HCT116 (cell line): ENCODE results near the gene GNAT1. TPM values are rescaled to one million over a fixed set of nuclear protein-coding genes. Genes with fewer than 3 reads are reported as not detected.
A peak's percentile ranks its signal among the peaks of the same experiment; 100 is the strongest.
"Not testable (repeated sequence)": the region's sequence is repeated elsewhere in the genome, so short reads cannot be mapped to it uniquely, and the experiment has no call there.

Experiments
- ATAC-seq: fragments of 200-7000 bp; cut with Tn5 transposase; 2 replicates; pipeline ENCODE4 v1.9.1; 2020; ENCODE audit warnings: mild to moderate bottlenecking, moderate library complexity
- BruUV-seq: library from RNA; stranded (reverse); fragments of 400-500 nt; replicated peaks from 2 replicates; lab custom pipeline; 2021; lab: Mats Ljungman, UMichigan
- CTCF ChIA-PET: fragments of 300-600 bp; sonication (Branson Sonifier 250); formaldehyde crosslinking; loops from one replicate; lab custom pipeline; 2021; ENCODE audit warnings: antibody characterized with exemption; lab: Charles Lee
- POLR2A ChIA-PET: fragments of 300-600, 350-600 bp; sonication (Branson Sonifier 250); formaldehyde crosslinking; loops from one replicate; lab custom pipeline; 2021; ENCODE audit warnings: antibody characterized with exemption; lab: Charles Lee
- RAD21 ChIA-PET, 2 experiments: fragments of 300-600 bp; sonication (Branson Sonifier 250); formaldehyde crosslinking; loops; one replicate each; lab custom pipeline; 2023; ENCODE audit warnings: low total read pairs in 2 of 2; ENCODE audit not compliant: uncharacterized antibody in 2 of 2, unreplicated experiment in 2 of 2, low non-redundant PET in 1 of 2; lab: Charles Lee
- DNase-seq: peaks from one replicate; pipeline ENCODE4 v3.0.0-alpha.2; 2010; ENCODE audit warnings: low read depth, low spot score
- H2AFZ ChIP-seq: fragments of 200-600 bp; shearing (Covaris generic), sonication (generic); 2 replicates; pipeline ENCODE4 v1.6.1; 2017; ENCODE audit warnings: low read depth, mixed run types, mixed read lengths, antibody characterized with exemption, low read length; ENCODE audit not compliant: poor library complexity, severe bottlenecking
- H3K27ac ChIP-seq: 2 replicates; pipeline ENCODE4 v1.5.1; 2012; ENCODE audit warnings: low read depth, low read length
- H3K27me3 ChIP-seq: fragments of 200-600 bp; sonication (generic); 2 replicates; pipeline ENCODE4 v1.6.1; 2016; ENCODE audit warnings: mixed run types, low read length, mixed read lengths; ENCODE audit not compliant: insufficient read depth
- H3K36me3 ChIP-seq, 2 experiments: fragments of 200-500 bp in 1 of 2; fragments of 200-600 bp in 1 of 2; sonication (Bioruptor generic) in 1 of 2; sonication (generic) in 1 of 2; 2 replicates each; pipeline versions ENCODE4 v1.5.1 to v1.6.1; 2014 to 2016; ENCODE audit warnings: low read length in 2 of 2, inconsistent platforms in 1 of 2, mixed read lengths in 1 of 2, mixed run types in 1 of 2; ENCODE audit not compliant: insufficient read depth in 2 of 2, control insufficient read depth in 1 of 2
- H3K4me1 ChIP-seq, 2 experiments: fragments of 200-600 bp in 1 of 2; sonication (generic) in 1 of 2; 2 replicates each; pipeline versions ENCODE4 v1.5.1 to v1.6.1; 2012 to 2017; ENCODE audit warnings: low read length in 2 of 2, inconsistent platforms in 1 of 2, mild to moderate bottlenecking in 1 of 2, mixed read lengths in 1 of 2, mixed run types in 1 of 2, moderate library complexity in 1 of 2; ENCODE audit not compliant: insufficient read depth in 2 of 2, control insufficient read depth in 1 of 2
- H3K4me2 ChIP-seq: fragments of 200-600 bp; sonication (generic); 2 replicates; pipeline ENCODE4 v1.6.1; 2017; ENCODE audit warnings: mixed run types, low read length, mixed read lengths
- H3K4me3 ChIP-seq, 2 experiments: fragments of 200-600 bp in 1 of 2; sonication (generic) in 1 of 2; replicated peaks in 1 of 2; 2 replicates each; pipeline ENCODE4 v1.5.1; 2011 to 2016; ENCODE audit warnings: low read length in 2 of 2, control low read depth in 1 of 2, low read depth in 1 of 2, mild to moderate bottlenecking in 1 of 2, mixed read lengths in 1 of 2, mixed run types in 1 of 2
- H3K79me2 ChIP-seq: fragments of 200-600 bp; sonication (generic); 2 replicates; pipeline ENCODE4 v1.6.1; 2017; ENCODE audit warnings: mild to moderate bottlenecking, mixed run types, low read length, moderate library complexity, mixed read lengths; ENCODE audit not compliant: insufficient read depth
- H3K9ac ChIP-seq: fragments of 200-600 bp; sonication (generic); 2 replicates; pipeline ENCODE4 v1.6.1; 2016; ENCODE audit warnings: low read length, mixed read lengths
- H3K9me2 ChIP-seq: fragments of 200-600 bp; sonication (generic), shearing (Covaris generic); 2 replicates; pipeline ENCODE4 v1.6.1; 2017; ENCODE audit warnings: mixed run types, mild to moderate bottlenecking, moderate library complexity; ENCODE audit not compliant: insufficient read depth
- H3K9me3 ChIP-seq, 2 experiments: fragments of 200-500 bp in 1 of 2; fragments of 200-600 bp in 1 of 2; sonication (Bioruptor generic) in 1 of 2; sonication (generic) in 1 of 2; 2 replicates each; pipeline ENCODE4 v1.6.1; 2014 to 2017; ENCODE audit warnings: low read length in 2 of 2, mixed read lengths in 2 of 2, inconsistent platforms in 1 of 2, low read depth in 1 of 2, mild to moderate bottlenecking in 1 of 2, mixed run types in 1 of 2, moderate library complexity in 1 of 2; ENCODE audit not compliant: control insufficient read depth in 1 of 2, insufficient read depth in 1 of 2
- H4K20me1 ChIP-seq: fragments of 200-600 bp; sonication (generic), shearing (Covaris generic); 2 replicates; pipeline ENCODE4 v1.6.1; 2017; ENCODE audit warnings: mixed run types, mild to moderate bottlenecking, moderate library complexity; ENCODE audit not compliant: insufficient read depth
- CBX3 ChIP-seq: IDR thresholded peaks from 2 replicates; pipeline ENCODE4 v1.6.1; 2012; ENCODE audit warnings: low read depth
- CEBPB ChIP-seq: IDR thresholded peaks from 2 replicates; pipeline ENCODE4 v1.6.1; 2012; ENCODE audit warnings: low read depth
- EGR1 ChIP-seq: IDR thresholded peaks from 2 replicates; pipeline ENCODE4 v1.6.1; 2012; ENCODE audit warnings: low read depth
- EZH2phosphoT487 ChIP-seq: fragments of 200-600 bp; IDR thresholded peaks from 2 replicates; pipeline ENCODE4 v1.6.1; 2018; ENCODE audit warnings: antibody characterized with exemption, borderline replicate concordance
- SRF ChIP-seq: IDR thresholded peaks from 2 replicates; pipeline ENCODE4 v1.6.1; 2012; ENCODE audit warnings: low read depth
- intact Hi-C: fragments of 100-400 bp; cut with micrococcal nuclease; formaldehyde crosslinking; loops from 2 replicates; pipeline ENCODE4 v1.10.0; 2022
- total RNA-seq: library from RNA; stranded (reverse); gene quantifications from one replicate; pipeline ENCODE4 v1.2.1, GENCODE V29; 2021; ENCODE audit not compliant: unreplicated experiment
- TF ChIP-seq, protein P1 (sequence below): IDR thresholded peaks from 2 replicates; pipeline ENCODE4 v1.6.1; 2012
- TF ChIP-seq, protein P2 (sequence below): IDR thresholded peaks from 2 replicates; pipeline ENCODE4 v1.6.1; 2011; ENCODE audit warnings: mild to moderate bottlenecking, low read length, moderate library complexity; ENCODE audit not compliant: insufficient replicate concordance; ENCODE audit errors: extremely low read depth
- TF ChIP-seq, protein P3 (sequence below): IDR thresholded peaks from 2 replicates; pipeline ENCODE4 v1.6.1; 2012

GNAT1 gene
- total RNA-seq, 1 experiment from 2014 or later: not detected

DNA sequence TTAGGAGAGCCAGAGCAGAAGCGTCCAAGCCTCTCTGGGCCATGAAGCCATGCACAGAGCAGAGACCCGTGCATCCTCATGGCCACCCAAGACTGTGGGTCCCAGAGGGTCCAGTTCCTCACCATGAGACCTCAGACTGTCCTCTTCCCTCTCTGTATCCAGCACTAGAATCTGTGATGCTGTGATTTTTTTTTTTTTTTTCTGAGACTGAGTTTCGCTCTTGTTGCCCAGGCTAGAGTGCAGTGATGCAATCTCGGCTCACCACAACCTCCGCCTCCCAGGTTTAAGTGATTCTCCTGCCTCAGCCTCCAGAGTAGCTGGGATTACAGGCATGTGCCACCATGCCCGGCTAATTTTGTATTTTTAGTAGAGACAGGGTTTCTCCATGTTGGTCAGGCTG, 53.4 kb downstream of the GNAT1 start:
- peak overlapping the region; percentile 86 for H3K27ac ChIP-seq
- DNase-seq, H3K9ac ChIP-seq, RAD21 ChIA-PET, BruUV-seq, H2AFZ ChIP-seq, H3K4me2 ChIP-seq, intact Hi-C loops, H3K9me2 ChIP-seq, H3K36me3 ChIP-seq, H4K20me1 ChIP-seq, H3K27me3 ChIP-seq, ATAC-seq, H3K4me3 ChIP-seq, POLR2A ChIA-PET, H3K9me3 ChIP-seq: not testable (repeated sequence)
- CTCF ChIA-PET: interaction anchor here (0.6 to 1.4 kb wide), 2 partner anchors 15 to 1073 kb away, joined by 3 read pairs; no protein-coding TSS in a partner anchor
- peaks cover 95% of the 10 kb centered on the region for H3K79me2 ChIP-seq
- peaks cover 38 to 64% of the 10 kb centered on the region in 2 experiments for H3K4me1 ChIP-seq

DNA sequence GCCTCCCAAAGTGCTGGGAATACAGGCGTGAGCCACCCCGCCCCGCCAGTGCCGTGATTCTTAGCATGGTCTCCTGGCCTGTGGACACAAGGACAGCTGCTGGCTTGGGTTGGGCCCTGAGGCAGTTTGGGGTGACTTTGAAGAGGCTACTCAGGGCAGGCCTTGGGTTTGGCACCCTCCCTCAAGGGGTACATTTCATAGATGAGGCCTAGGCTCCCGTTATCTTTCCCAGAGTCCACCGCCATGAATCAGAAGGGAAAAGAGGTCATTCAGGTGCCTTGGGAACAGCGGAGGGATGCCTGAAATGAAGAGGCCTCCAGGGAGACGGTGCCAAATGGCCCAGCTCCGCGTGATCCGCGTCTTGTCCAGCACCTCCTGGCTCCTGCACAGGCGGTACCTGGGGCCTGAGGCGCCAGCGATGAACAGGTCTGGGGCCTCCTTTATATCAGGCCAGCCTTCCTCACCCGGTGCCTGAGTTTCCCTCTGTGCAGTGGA, 53.9 kb downstream of the GNAT1 start:
- ATAC-seq (peak; percentile 2), DNase-seq (no peak)
- Histone ChIP-seq H4K20me1 (no peaks in the 10 kb centered on the region), H2AFZ (no peak overlapping the region), H3K4me2 (peak overlapping the region; percentile 93), H3K36me3 (peaks cover 0 to 3% of the 10 kb centered on the region in 2 experiments; a peak in 2 of 4 replicates), H3K4me1 (peaks cover 38 to 69% of the 10 kb centered on the region in 2 experiments), H3K9me2 (no peaks in the 10 kb centered on the region)
- ChIA-PET POLR2A (no interaction called here), CTCF (interaction anchor here (0.6 to 2.0 kb wide), 2 partner anchors 53 to 1072 kb away, joined by 3 to 8 read pairs; partner anchors contain the start of gene GNAT1)
- TF ChIP-seq, protein P1, sequence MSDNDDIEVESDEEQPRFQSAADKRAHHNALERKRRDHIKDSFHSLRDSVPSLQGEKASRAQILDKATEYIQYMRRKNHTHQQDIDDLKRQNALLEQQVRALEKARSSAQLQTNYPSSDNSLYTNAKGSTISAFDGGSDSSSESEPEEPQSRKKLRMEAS: no peak
- TF ChIP-seq EGR1 (no peak), CBX3 (no peak), CEBPB (no peak), SRF (no peak), EZH2phosphoT487 (no peak)
- TF ChIP-seq, protein P2, sequence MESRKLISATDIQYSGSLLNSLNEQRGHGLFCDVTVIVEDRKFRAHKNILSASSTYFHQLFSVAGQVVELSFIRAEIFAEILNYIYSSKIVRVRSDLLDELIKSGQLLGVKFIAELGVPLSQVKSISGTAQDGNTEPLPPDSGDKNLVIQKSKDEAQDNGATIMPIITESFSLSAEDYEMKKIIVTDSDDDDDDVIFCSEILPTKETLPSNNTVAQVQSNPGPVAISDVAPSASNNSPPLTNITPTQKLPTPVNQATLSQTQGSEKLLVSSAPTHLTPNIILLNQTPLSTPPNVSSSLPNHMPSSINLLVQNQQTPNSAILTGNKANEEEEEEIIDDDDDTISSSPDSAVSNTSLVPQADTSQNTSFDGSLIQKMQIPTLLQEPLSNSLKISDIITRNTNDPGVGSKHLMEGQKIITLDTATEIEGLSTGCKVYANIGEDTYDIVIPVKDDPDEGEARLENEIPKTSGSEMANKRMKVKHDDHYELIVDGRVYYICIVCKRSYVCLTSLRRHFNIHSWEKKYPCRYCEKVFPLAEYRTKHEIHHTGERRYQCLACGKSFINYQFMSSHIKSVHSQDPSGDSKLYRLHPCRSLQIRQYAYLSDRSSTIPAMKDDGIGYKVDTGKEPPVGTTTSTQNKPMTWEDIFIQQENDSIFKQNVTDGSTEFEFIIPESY: no peak
- TF ChIP-seq, protein P3, sequence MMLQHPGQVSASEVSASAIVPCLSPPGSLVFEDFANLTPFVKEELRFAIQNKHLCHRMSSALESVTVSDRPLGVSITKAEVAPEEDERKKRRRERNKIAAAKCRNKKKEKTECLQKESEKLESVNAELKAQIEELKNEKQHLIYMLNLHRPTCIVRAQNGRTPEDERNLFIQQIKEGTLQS: no peak
- TF ChIP-seq, all 23 proteins: peak for 0
- Histone ChIP-seq H3K79me2 (peaks cover 95% of the 10 kb centered on the region), H3K9me3 (no peaks in the 10 kb centered on the region), H3K9ac (peak overlapping the region; percentile 77), H3K27me3 (no peaks in the 10 kb centered on the region), H3K4me3 (peak overlapping the region; percentile 50 to 59; a peak in 2 of 4 replicates), H3K27ac (peak overlapping the region; percentile 86)
- BruUV-seq: no TSS peak
- RAD21 ChIA-PET: no interaction called here
- intact Hi-C loops: no loop called here
